OCI-LY3 (cell line): ENCODE measurements around the gene ACSL3.

Source experiments
- H2AFZ ChIP-seq: fragments of 200-600, 300-600 bp; shearing (Covaris generic); 2 replicates; pipeline ENCODE4 v1.6.0; 2014; ENCODE audit warnings: antibody characterized with exemption, low read depth, low read length
- H3K27ac ChIP-seq: fragments of 200-600, 300-600 bp; sonication (generic); 2 replicates; pipeline ENCODE4 v1.5.1; 2014; ENCODE audit warnings: mild to moderate bottlenecking, low read length, moderate library complexity, mixed read lengths
- H3K27me3 ChIP-seq: fragments of 200-600, 300-600 bp; sonication (generic); 2 replicates; pipeline ENCODE4 v1.6.1; 2014; ENCODE audit warnings: low read depth, low read length, mixed read lengths
- H3K36me3 ChIP-seq: fragments of 200-600, 300-600 bp; sonication (generic); replicated peaks from 2 replicates; pipeline ENCODE3; 2014; ENCODE audit warnings: low read depth, low read length, mixed read lengths
- H3K4me1 ChIP-seq: fragments of 300-600, 200-600 bp; sonication (generic); 2 replicates; pipeline ENCODE4 v1.6.1; 2014; ENCODE audit warnings: low read length, mixed read lengths
- H3K4me2 ChIP-seq: fragments of 200-600, 300-600 bp; sonication (generic); 2 replicates; pipeline ENCODE4 v1.6.1; 2014; ENCODE audit warnings: low read length, mixed read lengths
- H3K4me3 ChIP-seq: fragments of 300-600, 200-600 bp; sonication (generic); 2 replicates; pipeline ENCODE4 v1.5.1; 2014; ENCODE audit warnings: antibody characterized with exemption, mild to moderate bottlenecking, low read length, moderate library complexity
- H3K79me2 ChIP-seq: fragments of 300-600, 200-600 bp; shearing (Covaris generic); 2 replicates; pipeline ENCODE4 v1.6.1; 2014; ENCODE audit warnings: mild to moderate bottlenecking, low read length, mixed read lengths
- H3K9ac ChIP-seq: fragments of 300-600, 200-600 bp; shearing (Covaris generic); 2 replicates; pipeline ENCODE4 v1.6.0; 2014; ENCODE audit warnings: mild to moderate bottlenecking, low read length, moderate library complexity
- H3K9me3 ChIP-seq: fragments of 200-600, 300-600 bp; shearing (Covaris generic); 2 replicates; pipeline ENCODE4 v1.6.1; 2014; ENCODE audit warnings: low read length, mixed read lengths; ENCODE audit not compliant: insufficient read depth
- H4K20me1 ChIP-seq: fragments of 200-600, 300-600 bp; sonication (generic); 2 replicates; pipeline ENCODE4 v1.6.1; 2016; ENCODE audit warnings: low read length, mixed read lengths; ENCODE audit not compliant: insufficient read depth
- CTCF ChIP-seq: fragments of 200-600, 300-600 bp; sonication (generic); IDR thresholded peaks from 2 replicates; pipeline ENCODE4 v1.5.1; 2014; ENCODE audit warnings: antibody characterized with exemption, low read length, low read depth
- EZH2phosphoT487 ChIP-seq: fragments of 200-600 bp; shearing (Covaris generic); IDR thresholded peaks from 2 replicates; pipeline ENCODE4 v1.6.1; 2018; ENCODE audit warnings: antibody characterized with exemption, mixed run types, low read depth

ACSL3 gene

GRCh38 chr2:222945887-222946286 lies 85.1 kb downstream of the ACSL3 start:
- no peak overlapping the region for H3K27ac ChIP-seq
- H3K79me2 ChIP-seq: no peaks in the 10 kb centered on the region
- H3K4me2 ChIP-seq: no peak overlapping the region
- peaks cover 53% of the 10 kb centered on the region for H3K4me1 ChIP-seq
- peaks cover 5% of the 10 kb centered on the region for H3K36me3 ChIP-seq
- no peaks in the 10 kb centered on the region for H3K27me3 ChIP-seq
- no peak for TF ChIP-seq EZH2phosphoT487
- TF ChIP-seq CTCF: no peak
- no peaks in the 10 kb centered on the region for H4K20me1 ChIP-seq
- H3K9me3 ChIP-seq: no peaks in the 10 kb centered on the region
- H3K9ac ChIP-seq: no peak overlapping the region
- no peak overlapping the region for H3K4me3 ChIP-seq
- H2AFZ ChIP-seq: no peak overlapping the region

- TF ChIP-seq EZH2phosphoT487 (no peak), CTCF (no peak)
- no peaks in the 10 kb centered on the region for H3K79me2 ChIP-seq
- H3K9me3 ChIP-seq: no peaks in the 10 kb centered on the region
- H3K27ac ChIP-seq: no peak overlapping the region
- no peak overlapping the region for H3K4me2 ChIP-seq
- no peaks in the 10 kb centered on the region for H3K36me3 ChIP-seq
- H2AFZ ChIP-seq: no peak overlapping the region
- peaks cover 44% of the 10 kb centered on the region for H3K4me1 ChIP-seq
- H3K9ac ChIP-seq: no peak overlapping the region
- H4K20me1 ChIP-seq: no peaks in the 10 kb centered on the region
- no peaks in the 10 kb centered on the region for H3K27me3 ChIP-seq
- no peak overlapping the region for H3K4me3 ChIP-seq
Measured at GRCh38 chr2:222946700-222947287, 86.0 kb downstream of the ACSL3 start.

GRCh38 chr2:222949073-222949472 lies 88.2 kb downstream of the ACSL3 start:
- no peak for TF ChIP-seq EZH2phosphoT487
- no peak for TF ChIP-seq CTCF
- Histone ChIP-seq H3K4me2 (no peak overlapping the region), H3K79me2 (no peaks in the 10 kb centered on the region), H3K9ac (no peak overlapping the region), H3K27ac (no peak overlapping the region), H3K4me1 (peaks cover 21% of the 10 kb centered on the region), H3K27me3 (no peaks in the 10 kb centered on the region), H2AFZ (no peak overlapping the region), H3K9me3 (no peaks in the 10 kb centered on the region), H4K20me1 (no peaks in the 10 kb centered on the region), H3K4me3 (no peak overlapping the region), H3K36me3 (no peaks in the 10 kb centered on the region)

- H3K4me1 ChIP-seq: peaks cover 19% of the 10 kb centered on the region
- no peaks in the 10 kb centered on the region for H3K27me3 ChIP-seq
- H3K9me3 ChIP-seq: no peaks in the 10 kb centered on the region
- H3K36me3 ChIP-seq: no peaks in the 10 kb centered on the region
- no peak overlapping the region for H2AFZ ChIP-seq
- H4K20me1 ChIP-seq: no peaks in the 10 kb centered on the region
- TF ChIP-seq CTCF (no peak), EZH2phosphoT487 (no peak)
- no peaks in the 10 kb centered on the region for H3K79me2 ChIP-seq
- H3K9ac ChIP-seq: no peak overlapping the region
- no peak overlapping the region for H3K4me2 ChIP-seq
- H3K27ac ChIP-seq: no peak overlapping the region
- H3K4me3 ChIP-seq: no peak overlapping the region
Measured at GRCh38 chr2:222949690-222950323, 89.0 kb downstream of the ACSL3 start.
